KMS-11 (cell line): ENCODE results near the gene NLGN1.

Experiments
- H2AFZ ChIP-seq: fragments of 200-600 bp; sonication (generic); 2 replicates; pipeline ENCODE4 v1.6.1; 2016; ENCODE audit warnings: antibody characterized with exemption, mixed run types, low read depth
- H3K27ac ChIP-seq: fragments of 200-600 bp; sonication (generic); 2 replicates; pipeline ENCODE4 v1.6.1; 2016; ENCODE audit warnings: mild to moderate bottlenecking, mixed run types
- H3K27me3 ChIP-seq: fragments of 200-600 bp; sonication (generic); 2 replicates; pipeline ENCODE4 v1.6.1; 2017; ENCODE audit warnings: mild to moderate bottlenecking, low read depth, mixed run types, moderate library complexity; ENCODE audit not compliant: insufficient read depth
- H3K36me3 ChIP-seq: fragments of 200-600 bp; sonication (generic); 2 replicates; pipeline ENCODE4 v1.6.1; 2017; ENCODE audit warnings: mild to moderate bottlenecking, mixed run types; ENCODE audit not compliant: insufficient read depth
- H3K4me1 ChIP-seq: fragments of 200-600 bp; sonication (generic); 2 replicates; pipeline ENCODE4 v1.6.1; 2016; ENCODE audit warnings: mild to moderate bottlenecking, low read depth, mixed run types; ENCODE audit not compliant: poor library complexity, severe bottlenecking
- H3K4me2 ChIP-seq: fragments of 200-600 bp; sonication (generic); 2 replicates; pipeline ENCODE4 v1.7.0; 2016; ENCODE audit warnings: mild to moderate bottlenecking, mixed run types
- H3K4me3 ChIP-seq: fragments of 200-600 bp; sonication (generic); IDR thresholded peaks from 2 replicates; pipeline ENCODE4 v1.6.1; 2017; ENCODE audit warnings: low read depth, low read length, mixed read lengths; ENCODE audit not compliant: insufficient read depth
- H3K79me2 ChIP-seq: fragments of 200-600 bp; sonication (generic); 2 replicates; pipeline ENCODE4 v1.6.1; 2016; ENCODE audit warnings: low read depth, mixed run types; ENCODE audit not compliant: insufficient read depth
- H3K9ac ChIP-seq: fragments of 200-600 bp; sonication (generic); 2 replicates; pipeline ENCODE4 v1.6.1; 2016; ENCODE audit warnings: mild to moderate bottlenecking, mixed run types
- H4K20me1 ChIP-seq: fragments of 200-600 bp; sonication (generic); 2 replicates; pipeline ENCODE4 v1.6.1; 2016; ENCODE audit warnings: mild to moderate bottlenecking, mixed run types; ENCODE audit not compliant: insufficient read depth
- TF ChIP-seq, protein P1 (sequence below): fragments of 200-600 bp; sonication (generic); conservative IDR thresholded peaks from 2 replicates; pipeline ENCODE4 v1.6.1; 2017; ENCODE audit warnings: low read depth, mild to moderate bottlenecking, antibody characterized with exemption, low read length, moderate library complexity, mixed read lengths

NLGN1 gene

DNA sequence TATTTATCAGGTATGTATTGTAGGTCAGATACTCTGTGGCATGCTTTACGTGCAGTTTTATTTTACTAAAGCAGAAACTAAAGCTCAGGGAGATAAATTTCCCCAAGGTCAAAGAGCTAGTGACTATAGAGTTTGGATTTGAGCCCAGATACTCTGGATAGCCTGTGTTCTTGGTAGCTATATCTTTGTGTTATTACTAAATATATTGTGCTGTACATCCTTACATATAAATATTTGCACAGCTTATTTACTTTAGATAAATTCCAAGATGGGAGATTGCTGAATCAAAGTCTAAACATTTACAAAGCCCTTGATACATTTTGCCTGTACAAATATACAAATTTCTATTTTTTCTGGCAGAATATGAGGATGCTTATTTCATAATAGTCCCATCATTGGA is 800.7 kb downstream of the NLGN1 start:
- no peak overlapping the region for H2AFZ ChIP-seq
- H3K27me3 ChIP-seq: no peaks in the 10 kb centered on the region
- H3K4me1 ChIP-seq: no peaks in the 10 kb centered on the region
- H3K4me3 ChIP-seq: no peak overlapping the region
- no peak overlapping the region for H3K27ac ChIP-seq
- H3K9ac ChIP-seq: no peak overlapping the region
- H3K79me2 ChIP-seq: no peaks in the 10 kb centered on the region
- TF ChIP-seq, protein P1, sequence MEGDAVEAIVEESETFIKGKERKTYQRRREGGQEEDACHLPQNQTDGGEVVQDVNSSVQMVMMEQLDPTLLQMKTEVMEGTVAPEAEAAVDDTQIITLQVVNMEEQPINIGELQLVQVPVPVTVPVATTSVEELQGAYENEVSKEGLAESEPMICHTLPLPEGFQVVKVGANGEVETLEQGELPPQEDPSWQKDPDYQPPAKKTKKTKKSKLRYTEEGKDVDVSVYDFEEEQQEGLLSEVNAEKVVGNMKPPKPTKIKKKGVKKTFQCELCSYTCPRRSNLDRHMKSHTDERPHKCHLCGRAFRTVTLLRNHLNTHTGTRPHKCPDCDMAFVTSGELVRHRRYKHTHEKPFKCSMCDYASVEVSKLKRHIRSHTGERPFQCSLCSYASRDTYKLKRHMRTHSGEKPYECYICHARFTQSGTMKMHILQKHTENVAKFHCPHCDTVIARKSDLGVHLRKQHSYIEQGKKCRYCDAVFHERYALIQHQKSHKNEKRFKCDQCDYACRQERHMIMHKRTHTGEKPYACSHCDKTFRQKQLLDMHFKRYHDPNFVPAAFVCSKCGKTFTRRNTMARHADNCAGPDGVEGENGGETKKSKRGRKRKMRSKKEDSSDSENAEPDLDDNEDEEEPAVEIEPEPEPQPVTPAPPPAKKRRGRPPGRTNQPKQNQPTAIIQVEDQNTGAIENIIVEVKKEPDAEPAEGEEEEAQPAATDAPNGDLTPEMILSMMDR: no peak
- H4K20me1 ChIP-seq: no peaks in the 10 kb centered on the region
- H3K36me3 ChIP-seq: no peaks in the 10 kb centered on the region
- H3K4me2 ChIP-seq: no peak overlapping the region

- no peaks in the 10 kb centered on the region for H3K36me3 ChIP-seq
- no peaks in the 10 kb centered on the region for H3K4me1 ChIP-seq
- H3K4me2 ChIP-seq: no peak overlapping the region
- no peak overlapping the region for H2AFZ ChIP-seq
- no peak overlapping the region for H3K9ac ChIP-seq
- TF ChIP-seq, protein P1: no peak
- no peak overlapping the region for H3K4me3 ChIP-seq
- H3K27ac ChIP-seq: no peak overlapping the region
- no peaks in the 10 kb centered on the region for H4K20me1 ChIP-seq
- H3K27me3 ChIP-seq: no peaks in the 10 kb centered on the region
- no peaks in the 10 kb centered on the region for H3K79me2 ChIP-seq
Measured at GRCh38 chr3:174199696-174200095, 802.2 kb downstream of the NLGN1 start.

- Histone ChIP-seq H3K27ac (no peak overlapping the region), H3K9ac (no peak overlapping the region), H3K4me3 (no peak overlapping the region), H3K4me1 (no peaks in the 10 kb centered on the region), H3K79me2 (no peaks in the 10 kb centered on the region), H3K4me2 (no peak overlapping the region), H2AFZ (no peak overlapping the region), H3K36me3 (no peaks in the 10 kb centered on the region), H3K27me3 (no peaks in the 10 kb centered on the region), H4K20me1 (no peaks in the 10 kb centered on the region)
- TF ChIP-seq, protein P1: no peak
Measured at GRCh38 chr3:174202116-174202515, 804.6 kb downstream of the NLGN1 start.

DNA sequence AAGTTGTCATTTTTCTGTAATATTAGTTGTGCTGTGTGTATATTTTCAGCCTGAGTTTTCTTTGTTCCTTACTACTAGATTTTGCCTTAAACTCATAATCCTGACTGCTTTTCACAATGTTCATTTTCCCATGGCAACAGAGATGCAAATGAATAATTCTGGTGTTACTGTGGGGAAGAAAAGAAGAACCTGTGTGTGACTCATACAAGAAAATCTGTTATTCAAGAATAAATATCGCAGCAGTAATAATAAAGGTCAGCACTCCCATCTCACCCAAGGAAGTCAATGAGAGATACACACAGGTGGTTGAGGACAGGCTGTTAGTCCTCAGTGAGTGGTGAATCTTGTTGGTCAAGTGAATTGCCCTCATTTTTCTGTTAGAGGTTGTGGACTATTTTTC is 805.0 kb downstream of the NLGN1 start:
- H3K4me3 ChIP-seq: no peak overlapping the region
- TF ChIP-seq, protein P1: no peak
- no peaks in the 10 kb centered on the region for H3K27me3 ChIP-seq
- no peaks in the 10 kb centered on the region for H3K79me2 ChIP-seq
- H3K9ac ChIP-seq: no peak overlapping the region
- H3K27ac ChIP-seq: no peak overlapping the region
- no peak overlapping the region for H3K4me2 ChIP-seq
- H3K36me3 ChIP-seq: no peaks in the 10 kb centered on the region
- H2AFZ ChIP-seq: no peak overlapping the region
- no peaks in the 10 kb centered on the region for H3K4me1 ChIP-seq
- H4K20me1 ChIP-seq: no peaks in the 10 kb centered on the region
